ENCODE data around the gene ANKRD30A.
"Not testable (repeated sequence)": the region's sequence is repeated elsewhere in the genome, so short reads cannot be mapped to it uniquely, and the experiment has no call there.

ANKRD30A gene, protein sequence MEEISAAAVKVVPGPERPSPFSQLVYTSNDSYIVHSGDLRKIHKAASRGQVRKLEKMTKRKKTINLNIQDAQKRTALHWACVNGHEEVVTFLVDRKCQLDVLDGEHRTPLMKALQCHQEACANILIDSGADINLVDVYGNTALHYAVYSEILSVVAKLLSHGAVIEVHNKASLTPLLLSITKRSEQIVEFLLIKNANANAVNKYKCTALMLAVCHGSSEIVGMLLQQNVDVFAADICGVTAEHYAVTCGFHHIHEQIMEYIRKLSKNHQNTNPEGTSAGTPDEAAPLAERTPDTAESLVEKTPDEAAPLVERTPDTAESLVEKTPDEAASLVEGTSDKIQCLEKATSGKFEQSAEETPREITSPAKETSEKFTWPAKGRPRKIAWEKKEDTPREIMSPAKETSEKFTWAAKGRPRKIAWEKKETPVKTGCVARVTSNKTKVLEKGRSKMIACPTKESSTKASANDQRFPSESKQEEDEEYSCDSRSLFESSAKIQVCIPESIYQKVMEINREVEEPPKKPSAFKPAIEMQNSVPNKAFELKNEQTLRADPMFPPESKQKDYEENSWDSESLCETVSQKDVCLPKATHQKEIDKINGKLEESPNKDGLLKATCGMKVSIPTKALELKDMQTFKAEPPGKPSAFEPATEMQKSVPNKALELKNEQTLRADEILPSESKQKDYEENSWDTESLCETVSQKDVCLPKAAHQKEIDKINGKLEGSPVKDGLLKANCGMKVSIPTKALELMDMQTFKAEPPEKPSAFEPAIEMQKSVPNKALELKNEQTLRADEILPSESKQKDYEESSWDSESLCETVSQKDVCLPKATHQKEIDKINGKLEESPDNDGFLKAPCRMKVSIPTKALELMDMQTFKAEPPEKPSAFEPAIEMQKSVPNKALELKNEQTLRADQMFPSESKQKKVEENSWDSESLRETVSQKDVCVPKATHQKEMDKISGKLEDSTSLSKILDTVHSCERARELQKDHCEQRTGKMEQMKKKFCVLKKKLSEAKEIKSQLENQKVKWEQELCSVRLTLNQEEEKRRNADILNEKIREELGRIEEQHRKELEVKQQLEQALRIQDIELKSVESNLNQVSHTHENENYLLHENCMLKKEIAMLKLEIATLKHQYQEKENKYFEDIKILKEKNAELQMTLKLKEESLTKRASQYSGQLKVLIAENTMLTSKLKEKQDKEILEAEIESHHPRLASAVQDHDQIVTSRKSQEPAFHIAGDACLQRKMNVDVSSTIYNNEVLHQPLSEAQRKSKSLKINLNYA (N-terminal part only)

GRCh38 chr10:37125191-37125732 lies at the start of gene ANKRD30A:
Gene ANKRD30A, plus strand, starts transcription at chr10:37125598. Its CDS starts 190 bp downstream, at chr10:37125788.
- in situ Hi-C loops (cut with MboI; ENCODE audit: low sequenced_read_pairs), result no loop called here

DNA sequence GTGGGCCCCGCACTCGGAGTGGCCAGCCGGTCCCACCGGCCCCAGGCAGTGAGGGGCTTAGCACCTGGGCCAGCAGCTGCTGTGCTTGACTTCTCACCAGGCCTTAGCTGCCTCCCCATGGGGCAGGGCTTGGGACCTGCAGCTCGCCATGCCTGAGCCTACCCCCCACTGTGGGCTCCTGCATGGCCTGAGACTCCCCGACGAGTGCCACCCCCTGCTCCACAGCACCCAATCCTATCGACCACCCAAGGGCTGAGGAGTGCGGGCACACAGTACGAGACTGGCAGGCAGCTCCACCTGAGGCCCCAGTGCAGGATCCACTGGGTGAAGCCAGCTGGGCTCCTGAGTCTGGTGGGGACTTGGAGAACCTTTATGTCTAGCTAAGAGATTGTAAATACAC lies 49.3 kb upstream of the ANKRD30A start:
- in situ Hi-C loops (cut with MboI; ENCODE audit: low sequenced_read_pairs), result not testable (repeated sequence)

- in situ Hi-C loops (cut with MboI; ENCODE audit: low sequenced_read_pairs), result no loop called here
Measured at GRCh38 chr10:37095792-37096573, 29.4 kb upstream of the ANKRD30A start.

GRCh38 chr10:37101261-37101660 lies 24.1 kb upstream of the ANKRD30A start:
- in situ Hi-C loops (cut with MboI; ENCODE audit: low sequenced_read_pairs), result no loop called here

DNA sequence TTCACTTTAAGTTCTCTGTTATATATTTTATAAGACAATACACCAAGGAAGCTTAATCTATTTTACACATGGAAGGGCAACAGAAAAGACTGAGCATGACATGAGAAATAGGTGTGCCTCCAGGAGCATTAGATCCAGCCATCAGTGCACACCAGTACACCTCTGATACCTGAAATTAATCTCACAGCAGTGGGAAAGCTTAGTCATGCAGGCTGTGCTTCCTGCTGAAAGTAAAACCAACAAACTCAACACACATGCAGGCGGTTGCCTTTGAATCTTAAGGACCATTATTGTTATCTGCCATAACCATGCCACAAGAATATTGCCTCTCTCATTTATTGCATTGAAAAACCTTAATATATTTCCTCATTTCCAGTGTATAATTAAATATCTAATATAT lies 16.4 kb upstream of the ANKRD30A start:
- in situ Hi-C loops (cut with MboI; ENCODE audit: low sequenced_read_pairs), result no loop called here

DNA sequence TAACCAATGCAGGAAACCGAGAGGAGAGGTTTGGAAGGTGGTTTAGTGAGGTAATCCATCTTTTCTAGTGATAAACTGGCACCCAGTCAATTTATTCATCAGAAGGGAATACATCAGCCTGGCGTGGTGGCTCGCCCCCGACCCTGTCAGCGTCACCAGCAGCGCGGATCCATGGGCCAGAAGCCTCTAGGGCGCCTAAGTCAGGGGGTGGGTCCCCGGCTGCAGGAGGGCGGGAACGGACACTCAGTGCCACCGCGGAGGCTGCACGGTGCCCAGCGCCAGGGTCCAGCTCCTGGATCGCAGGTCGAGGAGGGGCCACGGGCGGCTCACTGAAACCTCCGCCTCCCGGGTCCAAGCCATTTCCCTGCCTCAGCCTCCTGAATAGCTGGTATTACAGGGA lies 866 bp upstream of the ANKRD30A start:
- in situ Hi-C loops (cut with MboI; ENCODE audit: low sequenced_read_pairs), result no loop called here

DNA sequence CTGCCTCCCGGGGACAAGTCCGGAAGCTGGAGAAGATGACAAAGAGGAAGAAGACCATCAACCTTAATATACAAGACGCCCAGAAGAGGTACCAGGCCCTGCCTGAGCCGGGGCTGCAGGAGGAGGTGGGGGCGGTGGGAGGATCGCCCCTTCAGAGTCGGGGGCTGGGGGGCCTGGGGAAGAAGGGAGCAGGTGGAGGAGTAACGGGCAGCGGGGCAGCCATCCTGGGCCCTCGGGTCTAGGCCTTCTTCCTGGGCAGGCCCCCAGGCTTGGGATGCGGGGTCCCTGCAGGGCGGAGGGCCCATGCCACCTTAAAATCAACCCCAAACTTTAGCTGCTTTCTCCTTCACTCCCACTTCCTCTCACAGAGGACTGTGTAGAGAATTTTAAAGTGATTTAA lies 523 bp downstream of the ANKRD30A start:
- in situ Hi-C loops (cut with MboI; ENCODE audit: low sequenced_read_pairs), result no loop called here

- in situ Hi-C loops (cut with MboI; ENCODE audit: low sequenced_read_pairs), result no loop called here
Measured at GRCh38 chr10:37146443-37146842, 21.0 kb downstream of the ANKRD30A start.

GRCh38 chr10:37162430-37162829 lies 37.0 kb downstream of the ANKRD30A start:
- in situ Hi-C loops (cut with MboI; ENCODE audit: low sequenced_read_pairs), result not testable (repeated sequence)

DNA sequence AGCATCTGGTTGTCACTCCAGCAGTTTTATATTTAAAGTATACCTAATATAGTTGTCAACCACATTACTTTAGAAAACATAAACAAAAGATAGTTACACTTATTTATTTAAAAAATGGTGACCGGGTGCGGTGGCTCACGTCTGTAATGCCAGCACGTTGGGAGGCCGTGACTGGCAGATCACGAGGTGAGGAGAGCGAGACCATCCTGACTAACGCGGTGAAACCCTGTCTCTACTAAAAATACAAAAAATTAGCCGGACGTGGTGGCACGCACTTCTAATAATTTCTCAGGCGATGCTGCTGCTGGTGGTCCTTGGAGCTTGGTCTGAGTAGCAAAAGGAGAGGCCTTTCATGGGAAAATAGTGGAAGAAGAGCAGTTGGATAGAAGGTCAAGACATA lies 46.5 kb downstream of the ANKRD30A start:
- in situ Hi-C loops (cut with MboI; ENCODE audit: low sequenced_read_pairs), result not testable (repeated sequence)

DNA sequence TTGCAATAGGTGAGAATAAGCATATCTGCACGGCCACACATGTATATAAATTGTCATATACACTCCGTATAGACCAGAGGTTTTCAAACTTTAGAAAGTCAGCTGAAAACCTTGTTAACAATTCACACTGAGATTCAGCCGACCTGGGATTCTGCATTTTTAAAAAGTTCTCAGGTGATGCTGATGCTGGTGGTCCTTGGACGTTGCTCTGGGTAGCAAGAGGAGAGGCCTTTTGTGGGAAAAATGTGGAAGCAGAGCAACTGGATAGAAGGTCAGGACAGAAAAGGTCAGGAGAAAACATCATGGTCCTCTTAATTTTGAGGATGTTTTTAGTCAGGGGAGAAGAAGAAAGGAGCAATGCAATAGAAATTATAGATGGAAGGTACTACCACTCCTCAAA lies 52.9 kb downstream of the ANKRD30A start:
- in situ Hi-C loops (cut with MboI; ENCODE audit: low sequenced_read_pairs), result not testable (repeated sequence)

GRCh38 chr10:37182719-37183118 lies 57.3 kb downstream of the ANKRD30A start:
- in situ Hi-C loops (cut with MboI; ENCODE audit: low sequenced_read_pairs), result not testable (repeated sequence)

GRCh38 chr10:37206132-37206531 lies 80.7 kb downstream of the ANKRD30A start:
- in situ Hi-C loops (cut with MboI; ENCODE audit: low sequenced_read_pairs), result no loop called here

- in situ Hi-C loops (cut with MboI; ENCODE audit: low sequenced_read_pairs), result no loop called here
Measured at GRCh38 chr10:37220866-37221265, 95.5 kb downstream of the ANKRD30A start.

GRCh38 chr10:37222046-37222445 lies 96.6 kb downstream of the ANKRD30A start:
- in situ Hi-C loops (cut with MboI; ENCODE audit: low sequenced_read_pairs), result no loop called here

GRCh38 chr10:37225163-37225562 lies 99.8 kb downstream of the ANKRD30A start:
- in situ Hi-C loops (cut with MboI; ENCODE audit: low sequenced_read_pairs), result no loop called here

DNA sequence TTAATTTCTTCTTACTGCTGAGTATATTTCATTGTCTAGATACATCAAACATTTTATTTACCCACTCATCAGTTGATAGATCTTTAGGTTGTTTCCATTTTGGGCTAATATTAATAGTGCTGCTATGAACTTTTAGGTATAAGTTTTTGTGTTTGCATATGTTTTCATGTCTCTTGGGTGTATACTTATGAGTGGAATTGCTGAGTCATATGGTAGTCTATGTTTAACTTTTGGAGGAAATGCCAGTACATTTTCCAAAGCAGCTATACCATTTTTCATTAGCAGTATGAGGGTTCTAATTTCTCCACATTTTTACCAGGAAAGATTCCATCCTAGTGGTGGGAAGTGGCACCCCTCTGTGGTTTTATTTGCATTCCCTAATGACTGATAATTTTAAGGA lies 101.1 kb downstream of the ANKRD30A start:
- in situ Hi-C loops (cut with MboI; ENCODE audit: low sequenced_read_pairs), result no loop called here

DNA sequence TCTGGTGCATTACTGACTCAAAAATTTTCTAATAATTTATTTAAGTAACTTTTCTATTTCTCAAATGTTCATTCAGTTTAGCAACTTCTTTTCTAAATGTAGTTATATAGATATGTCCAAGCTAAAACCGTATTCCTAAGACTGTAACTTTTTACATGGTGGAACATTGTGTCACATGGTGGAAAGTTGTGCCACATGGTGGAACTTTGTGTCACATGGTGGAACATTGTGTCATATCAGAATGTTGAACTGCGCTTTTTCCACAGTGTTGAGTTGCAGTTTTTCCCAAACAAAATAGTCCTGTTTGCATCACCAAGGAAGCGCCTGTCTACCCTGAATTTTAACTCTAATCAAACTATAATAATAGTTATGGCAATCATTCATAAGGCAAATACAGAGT lies 109.3 kb downstream of the ANKRD30A start:
- in situ Hi-C loops (cut with MboI; ENCODE audit: low sequenced_read_pairs), result no loop called here

DNA sequence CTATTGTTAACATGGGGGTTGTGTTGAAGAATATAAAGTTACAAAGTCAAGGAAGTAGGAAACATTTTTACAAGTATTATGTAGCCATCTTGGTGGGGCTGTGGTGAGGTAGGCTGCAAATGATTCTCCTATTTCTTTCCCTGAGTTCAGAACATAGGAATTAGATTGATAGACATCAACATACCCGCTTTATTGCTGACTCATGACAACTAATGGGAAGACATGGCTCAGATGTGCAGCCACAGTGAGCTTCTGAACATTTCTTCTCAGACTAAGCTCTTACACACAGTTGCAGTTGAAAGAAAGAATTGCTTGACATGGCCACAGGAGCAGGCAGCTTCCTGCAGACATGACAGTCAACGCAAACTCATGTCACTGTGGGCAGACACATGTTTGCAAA lies 110.7 kb downstream of the ANKRD30A start:
- in situ Hi-C loops (cut with MboI; ENCODE audit: low sequenced_read_pairs), result no loop called here

- in situ Hi-C loops (cut with MboI; ENCODE audit: low sequenced_read_pairs), result no loop called here
Measured at GRCh38 chr10:37240223-37240622, 114.8 kb downstream of the ANKRD30A start.

All from HL-60/S4 (cell line).